ENCODE measurements around the gene RMRP. TPM values are rescaled to one million over a fixed set of nuclear protein-coding genes. Genes with fewer than 3 reads are reported as not detected.

RMRP gene
- total and polyA plus RNA-seq, 9 of the 15 experiments (the other 6 are each of a cell fraction or from before 2014, with no cell fraction given), result 75.7 to 89,974 (median 13,378) TPM; not detected in 3

DNA sequence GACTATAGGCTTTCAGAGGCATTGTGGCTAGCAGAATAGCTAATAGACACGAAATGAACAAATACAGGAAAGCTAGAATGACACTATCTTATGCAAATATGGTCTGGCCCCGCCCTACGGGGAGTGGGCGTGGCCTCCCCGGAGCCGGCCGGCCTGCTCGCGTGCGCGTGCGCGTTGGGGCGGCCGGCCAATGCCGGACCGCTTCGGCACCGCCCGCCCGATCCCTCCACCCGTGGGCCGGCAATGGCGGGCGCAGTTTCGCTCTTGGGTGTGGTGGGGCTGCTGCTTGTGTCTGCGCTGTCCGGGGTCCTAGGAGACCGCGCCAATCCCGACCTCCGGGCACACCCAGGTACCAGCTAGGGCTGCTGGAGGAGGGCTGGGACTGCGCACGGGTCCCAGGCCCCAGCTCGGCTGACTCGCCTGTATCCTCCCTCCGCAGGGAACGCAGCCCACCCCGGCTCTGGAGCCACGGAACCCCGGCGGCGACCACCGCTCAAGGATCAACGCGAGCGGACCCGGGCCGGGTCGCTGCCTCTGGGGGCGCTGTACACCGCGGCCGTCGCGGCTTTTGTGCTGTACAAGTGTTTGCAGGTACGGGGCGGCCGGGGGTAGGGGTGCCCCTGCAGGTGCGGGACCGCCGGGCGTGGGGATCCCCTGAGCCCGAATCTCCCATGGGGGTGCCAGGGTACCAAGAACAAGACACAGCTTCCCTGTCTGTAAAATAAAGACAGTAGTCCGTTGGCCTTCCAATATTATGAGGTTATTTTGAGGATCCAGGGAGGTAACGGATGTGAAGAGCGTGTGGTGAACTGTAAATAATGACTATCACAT, 533 bp upstream of the RMRP start, which contains the start of gene CCDC107 (continued):
- TF ChIP-seq POLR2G (IDR thresholded peaks at IDR 0.05; ENCODE audit: low read depth, low read length) (peak; percentile 89), ZNF12 (CRISPR knock-in tag; IDR thresholded peaks at IDR 0.05) (no peak), WHSC1 (IDR thresholded peaks at IDR 0.05; ENCODE audit: low read length) (no peak), TRIM24 (IDR thresholded peaks at IDR 0.05) (no peak), MAZ (CRISPR knock-in tag; conservative IDR thresholded peaks at IDR 0.05 in 1 of 2, IDR thresholded peaks at IDR 0.05 in 1 of 2) (peak; percentile 29 to 67; a peak in 2 of 4 replicates), ATF7 (IDR thresholded peaks at IDR 0.05) (0 out of 2 replicates have a peak, but pooled peaks have one; percentile 65), CBX1 (IDR thresholded peaks at IDR 0.05; ENCODE audit: low read depth) (no peak), NFYB (IDR thresholded peaks at IDR 0.05; ENCODE audit: extremely low read depth, insufficient read length) (no peak), YY1 (IDR thresholded peaks at IDR 0.05; ENCODE audit: borderline replicate concordance in 1 of 3, control insufficient read depth in 1 of 3, extremely low read depth in 1 of 3, insufficient read depth in 3 of 3, insufficient read length in 1 of 3, insufficient replicate concordance in 2 of 3, low read depth in 1 of 3, low read length in 2 of 3) (peak; percentile 51 to 92 (median 83)), KLF6 (CRISPR knock-in tag; IDR thresholded peaks at IDR 0.05; ENCODE audit: borderline replicate concordance) (no peak)
- TF ChIP-seq, protein P1, sequence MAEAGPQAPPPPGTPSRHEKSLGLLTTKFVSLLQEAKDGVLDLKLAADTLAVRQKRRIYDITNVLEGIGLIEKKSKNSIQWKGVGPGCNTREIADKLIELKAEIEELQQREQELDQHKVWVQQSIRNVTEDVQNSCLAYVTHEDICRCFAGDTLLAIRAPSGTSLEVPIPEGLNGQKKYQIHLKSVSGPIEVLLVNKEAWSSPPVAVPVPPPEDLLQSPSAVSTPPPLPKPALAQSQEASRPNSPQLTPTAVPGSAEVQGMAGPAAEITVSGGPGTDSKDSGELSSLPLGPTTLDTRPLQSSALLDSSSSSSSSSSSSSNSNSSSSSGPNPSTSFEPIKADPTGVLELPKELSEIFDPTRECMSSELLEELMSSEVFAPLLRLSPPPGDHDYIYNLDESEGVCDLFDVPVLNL (CRISPR knock-in tag; IDR thresholded peaks at IDR 0.05; ENCODE audit: low read depth), result no peak
- TF ChIP-seq, protein P2, sequence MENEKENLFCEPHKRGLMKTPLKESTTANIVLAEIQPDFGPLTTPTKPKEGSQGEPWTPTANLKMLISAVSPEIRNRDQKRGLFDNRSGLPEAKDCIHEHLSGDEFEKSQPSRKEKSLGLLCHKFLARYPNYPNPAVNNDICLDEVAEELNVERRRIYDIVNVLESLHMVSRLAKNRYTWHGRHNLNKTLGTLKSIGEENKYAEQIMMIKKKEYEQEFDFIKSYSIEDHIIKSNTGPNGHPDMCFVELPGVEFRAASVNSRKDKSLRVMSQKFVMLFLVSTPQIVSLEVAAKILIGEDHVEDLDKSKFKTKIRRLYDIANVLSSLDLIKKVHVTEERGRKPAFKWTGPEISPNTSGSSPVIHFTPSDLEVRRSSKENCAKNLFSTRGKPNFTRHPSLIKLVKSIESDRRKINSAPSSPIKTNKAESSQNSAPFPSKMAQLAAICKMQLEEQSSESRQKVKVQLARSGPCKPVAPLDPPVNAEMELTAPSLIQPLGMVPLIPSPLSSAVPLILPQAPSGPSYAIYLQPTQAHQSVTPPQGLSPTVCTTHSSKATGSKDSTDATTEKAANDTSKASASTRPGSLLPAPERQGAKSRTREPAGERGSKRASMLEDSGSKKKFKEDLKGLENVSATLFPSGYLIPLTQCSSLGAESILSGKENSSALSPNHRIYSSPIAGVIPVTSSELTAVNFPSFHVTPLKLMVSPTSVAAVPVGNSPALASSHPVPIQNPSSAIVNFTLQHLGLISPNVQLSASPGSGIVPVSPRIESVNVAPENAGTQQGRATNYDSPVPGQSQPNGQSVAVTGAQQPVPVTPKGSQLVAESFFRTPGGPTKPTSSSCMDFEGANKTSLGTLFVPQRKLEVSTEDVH (IDR thresholded peaks at IDR 0.05; ENCODE audit: low read depth, partially characterized antibody), result no peak
- TF ChIP-seq, protein P3, sequence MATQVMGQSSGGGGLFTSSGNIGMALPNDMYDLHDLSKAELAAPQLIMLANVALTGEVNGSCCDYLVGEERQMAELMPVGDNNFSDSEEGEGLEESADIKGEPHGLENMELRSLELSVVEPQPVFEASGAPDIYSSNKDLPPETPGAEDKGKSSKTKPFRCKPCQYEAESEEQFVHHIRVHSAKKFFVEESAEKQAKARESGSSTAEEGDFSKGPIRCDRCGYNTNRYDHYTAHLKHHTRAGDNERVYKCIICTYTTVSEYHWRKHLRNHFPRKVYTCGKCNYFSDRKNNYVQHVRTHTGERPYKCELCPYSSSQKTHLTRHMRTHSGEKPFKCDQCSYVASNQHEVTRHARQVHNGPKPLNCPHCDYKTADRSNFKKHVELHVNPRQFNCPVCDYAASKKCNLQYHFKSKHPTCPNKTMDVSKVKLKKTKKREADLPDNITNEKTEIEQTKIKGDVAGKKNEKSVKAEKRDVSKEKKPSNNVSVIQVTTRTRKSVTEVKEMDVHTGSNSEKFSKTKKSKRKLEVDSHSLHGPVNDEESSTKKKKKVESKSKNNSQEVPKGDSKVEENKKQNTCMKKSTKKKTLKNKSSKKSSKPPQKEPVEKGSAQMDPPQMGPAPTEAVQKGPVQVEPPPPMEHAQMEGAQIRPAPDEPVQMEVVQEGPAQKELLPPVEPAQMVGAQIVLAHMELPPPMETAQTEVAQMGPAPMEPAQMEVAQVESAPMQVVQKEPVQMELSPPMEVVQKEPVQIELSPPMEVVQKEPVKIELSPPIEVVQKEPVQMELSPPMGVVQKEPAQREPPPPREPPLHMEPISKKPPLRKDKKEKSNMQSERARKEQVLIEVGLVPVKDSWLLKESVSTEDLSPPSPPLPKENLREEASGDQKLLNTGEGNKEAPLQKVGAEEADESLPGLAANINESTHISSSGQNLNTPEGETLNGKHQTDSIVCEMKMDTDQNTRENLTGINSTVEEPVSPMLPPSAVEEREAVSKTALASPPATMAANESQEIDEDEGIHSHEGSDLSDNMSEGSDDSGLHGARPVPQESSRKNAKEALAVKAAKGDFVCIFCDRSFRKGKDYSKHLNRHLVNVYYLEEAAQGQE (IDR thresholded peaks at IDR 0.05; ENCODE audit: borderline replicate concordance), result peak; percentile 60; the same call in 1 of the 2 replicates
- TF ChIP-seq, protein P3 (CRISPR knock-in tag; IDR thresholded peaks at IDR 0.05; ENCODE audit: low read depth), result peak; percentile 76; the same call in 1 of the 2 replicates
